LNCAP (cell line): ENCODE results near the gene ASXL1.

ENCODE experiments used
- TF ChIP-seq, protein P1 (sequence below): fragments of 450-650 bp; IDR thresholded peaks from 2 replicates; pipeline ENCODE4 v1.5.1; 2017; ENCODE audit warnings: mild to moderate bottlenecking

Gene ASXL1

DNA sequence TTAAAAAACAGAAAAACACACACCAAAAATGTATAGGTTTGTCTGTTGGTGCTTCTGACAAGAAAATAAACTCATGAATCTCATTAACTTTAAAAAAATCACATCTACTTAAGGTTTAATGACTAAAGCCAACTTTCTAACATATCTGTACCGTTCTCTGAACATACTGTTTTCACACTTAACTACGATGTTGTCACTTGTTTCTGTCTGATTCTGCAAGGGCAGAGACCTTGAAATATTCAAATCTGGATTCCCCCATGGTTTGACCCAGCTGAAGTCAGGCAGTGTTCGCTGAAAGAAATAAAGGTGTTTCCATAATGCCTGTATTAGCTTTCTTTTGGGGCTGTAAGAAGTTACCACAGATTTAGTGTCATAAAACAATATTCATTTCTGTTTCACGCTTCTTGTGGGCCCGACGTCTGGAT, 2.7 kb upstream of the ASXL1 start:
- TF ChIP-seq, protein P1, sequence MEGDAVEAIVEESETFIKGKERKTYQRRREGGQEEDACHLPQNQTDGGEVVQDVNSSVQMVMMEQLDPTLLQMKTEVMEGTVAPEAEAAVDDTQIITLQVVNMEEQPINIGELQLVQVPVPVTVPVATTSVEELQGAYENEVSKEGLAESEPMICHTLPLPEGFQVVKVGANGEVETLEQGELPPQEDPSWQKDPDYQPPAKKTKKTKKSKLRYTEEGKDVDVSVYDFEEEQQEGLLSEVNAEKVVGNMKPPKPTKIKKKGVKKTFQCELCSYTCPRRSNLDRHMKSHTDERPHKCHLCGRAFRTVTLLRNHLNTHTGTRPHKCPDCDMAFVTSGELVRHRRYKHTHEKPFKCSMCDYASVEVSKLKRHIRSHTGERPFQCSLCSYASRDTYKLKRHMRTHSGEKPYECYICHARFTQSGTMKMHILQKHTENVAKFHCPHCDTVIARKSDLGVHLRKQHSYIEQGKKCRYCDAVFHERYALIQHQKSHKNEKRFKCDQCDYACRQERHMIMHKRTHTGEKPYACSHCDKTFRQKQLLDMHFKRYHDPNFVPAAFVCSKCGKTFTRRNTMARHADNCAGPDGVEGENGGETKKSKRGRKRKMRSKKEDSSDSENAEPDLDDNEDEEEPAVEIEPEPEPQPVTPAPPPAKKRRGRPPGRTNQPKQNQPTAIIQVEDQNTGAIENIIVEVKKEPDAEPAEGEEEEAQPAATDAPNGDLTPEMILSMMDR = no peak

DNA sequence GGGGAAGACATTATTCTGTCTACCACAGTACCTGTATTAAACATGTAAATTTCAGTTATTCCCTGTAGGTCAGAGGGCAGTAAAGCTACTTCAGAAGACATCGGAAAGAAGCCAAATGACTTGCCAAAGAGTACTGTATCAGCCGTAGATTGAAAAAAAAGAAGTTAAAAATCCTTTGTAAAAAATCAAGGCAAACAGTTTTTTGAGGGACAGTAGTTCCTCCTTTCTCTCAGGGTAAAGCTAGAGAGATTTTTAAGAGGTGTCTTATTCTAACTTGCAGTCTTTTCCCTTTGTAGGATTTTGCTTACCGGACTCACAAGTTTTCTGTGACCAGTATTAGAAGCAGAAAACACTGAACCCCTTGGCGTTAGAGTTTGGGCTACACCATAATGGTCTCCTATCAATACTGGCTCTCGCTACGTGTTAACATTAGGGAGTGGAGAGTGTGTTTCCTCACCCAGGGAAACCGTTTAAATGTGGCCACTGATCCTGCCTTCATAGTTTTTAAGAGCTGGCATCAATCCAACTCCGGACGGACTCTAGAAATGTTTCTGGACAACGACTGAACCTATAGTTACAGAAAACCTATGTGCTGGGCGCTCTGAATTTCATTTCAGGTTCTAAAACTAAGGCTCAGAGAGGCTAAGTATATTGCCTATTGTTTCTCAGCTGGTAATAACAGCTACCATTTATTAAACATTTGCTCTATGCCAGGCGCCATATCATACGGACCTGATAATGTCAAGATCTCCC, 1.3 kb upstream of the ASXL1 start:
- TF ChIP-seq, protein P1 = no peak

DNA sequence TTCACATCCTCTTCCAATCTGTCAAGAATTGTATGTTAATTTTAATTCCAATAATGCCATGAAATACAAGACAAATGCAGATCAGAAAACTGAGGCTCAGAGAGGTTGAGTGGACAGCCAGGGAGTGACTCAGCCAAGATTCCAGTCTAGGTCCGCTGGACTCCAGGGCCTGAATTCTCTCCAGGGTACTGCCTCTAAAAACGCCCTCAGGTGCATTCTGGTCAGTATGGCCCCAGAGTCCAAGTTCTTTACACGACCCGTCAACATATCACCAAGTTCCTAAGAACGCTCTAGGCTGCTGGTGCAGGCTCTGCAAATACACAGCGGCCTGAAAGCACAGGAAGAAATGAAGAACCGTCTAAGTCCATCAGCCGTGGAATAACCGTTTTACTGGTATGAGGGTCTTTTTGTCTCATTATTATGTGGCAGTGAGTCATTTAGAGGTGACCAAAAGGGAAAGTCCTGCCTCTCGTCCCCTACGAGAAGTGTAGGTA, 709 bp upstream of the ASXL1 start:
- TF ChIP-seq, protein P1 = no peak

DNA sequence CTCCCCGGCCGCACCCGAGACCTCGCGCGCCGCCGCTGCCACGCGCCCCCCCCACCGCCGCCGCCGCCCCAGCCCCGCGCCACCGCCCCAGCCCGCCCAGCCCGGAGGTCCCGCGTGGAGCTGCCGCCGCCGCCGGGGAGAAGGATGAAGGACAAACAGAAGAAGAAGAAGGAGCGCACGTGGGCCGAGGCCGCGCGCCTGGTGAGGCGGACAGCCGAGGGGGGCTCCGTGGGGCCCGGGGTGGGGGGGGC, 426 bp downstream of the ASXL1 start:
- TF ChIP-seq, protein P1 = no peak

DNA sequence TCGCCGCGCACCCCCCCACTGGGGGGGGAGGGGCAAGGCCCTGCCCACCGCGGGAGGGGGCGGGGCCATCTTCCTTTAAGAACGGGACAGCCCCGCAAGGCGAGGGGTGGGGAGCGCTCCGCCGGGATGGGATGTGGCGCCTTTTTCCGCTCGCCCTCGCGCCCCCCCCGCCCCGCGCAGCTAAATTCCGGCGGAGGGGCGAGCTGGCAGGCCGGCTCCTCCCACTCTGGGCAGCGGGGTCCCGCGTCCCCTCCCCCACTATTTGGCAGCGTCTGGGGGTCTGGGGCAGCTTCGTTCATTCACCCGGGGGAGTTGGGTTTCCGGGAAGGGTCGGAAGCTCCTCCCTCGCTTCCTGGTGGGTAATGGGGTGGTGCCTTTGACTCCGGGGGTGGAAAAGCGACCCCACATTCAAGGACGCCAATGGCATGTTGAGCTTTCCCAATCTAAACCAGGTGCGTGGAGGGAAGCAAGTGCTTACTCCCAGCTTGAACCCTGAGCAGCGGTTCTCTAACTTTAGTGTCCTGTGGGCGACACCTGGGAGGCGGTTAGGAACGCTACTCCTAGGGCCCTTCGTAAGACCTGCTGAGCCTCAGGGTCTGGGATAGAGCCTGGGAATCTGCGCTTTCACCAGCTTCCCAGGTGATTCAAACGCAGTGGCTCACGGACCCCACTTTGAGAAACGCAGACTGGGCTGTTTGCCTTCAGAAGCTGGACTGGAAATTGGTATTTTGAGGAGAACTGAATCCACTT, 927 bp downstream of the ASXL1 start:
- TF ChIP-seq, protein P1 = no peak

DNA sequence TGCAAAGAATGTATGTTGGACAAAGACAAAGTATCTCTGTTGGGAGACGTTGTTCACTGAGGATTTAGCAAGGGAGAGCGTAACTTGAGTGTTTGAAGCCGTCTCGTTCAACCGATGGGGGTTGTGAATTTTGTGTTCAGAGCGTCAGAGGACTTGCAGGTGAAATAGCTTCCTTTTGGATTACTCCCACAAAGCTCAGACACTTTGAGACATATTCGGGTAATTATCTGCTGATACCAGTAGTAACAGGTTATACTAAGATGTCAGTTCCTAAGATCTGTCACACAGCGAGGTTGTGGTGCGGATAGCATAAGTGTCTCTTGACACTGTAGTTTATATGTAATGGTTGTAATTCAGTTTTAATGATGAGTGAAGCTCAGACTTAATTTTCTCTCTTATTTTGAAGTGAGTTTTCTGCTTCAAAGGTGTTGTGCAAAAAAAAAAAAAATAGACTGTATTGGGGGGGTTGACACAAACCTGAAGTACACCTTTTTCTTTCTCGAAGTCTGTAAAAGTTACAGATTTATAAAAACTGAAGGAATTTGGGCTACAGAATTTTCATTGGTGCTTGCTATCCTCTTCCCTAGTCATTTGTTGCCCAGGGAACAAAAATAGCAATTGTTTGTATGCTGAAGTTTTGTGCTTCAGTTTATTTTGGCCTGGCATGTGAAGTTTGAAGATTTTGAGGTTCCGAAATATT, 1.7 kb downstream of the ASXL1 start:
- TF ChIP-seq, protein P1 = no peak

DNA sequence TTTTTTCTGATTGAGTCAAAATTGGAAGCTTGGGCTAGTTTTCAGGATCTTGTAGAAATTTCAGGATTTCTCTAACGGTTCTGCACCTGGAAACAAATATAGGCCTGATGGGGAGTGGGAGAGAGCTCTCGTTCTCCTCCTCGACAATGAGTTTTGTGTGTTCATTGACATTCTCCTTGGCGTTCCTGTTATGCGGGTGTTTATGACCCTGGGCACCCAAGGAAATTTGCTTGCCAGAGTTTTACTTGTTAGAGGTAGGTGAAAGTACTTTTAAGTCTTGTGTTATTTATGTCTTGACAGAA, 2.2 kb downstream of the ASXL1 start:
- TF ChIP-seq, protein P1 = no peak
